Measurements from ENCODE around the gene KCNK1.

Gene KCNK1

DNA sequence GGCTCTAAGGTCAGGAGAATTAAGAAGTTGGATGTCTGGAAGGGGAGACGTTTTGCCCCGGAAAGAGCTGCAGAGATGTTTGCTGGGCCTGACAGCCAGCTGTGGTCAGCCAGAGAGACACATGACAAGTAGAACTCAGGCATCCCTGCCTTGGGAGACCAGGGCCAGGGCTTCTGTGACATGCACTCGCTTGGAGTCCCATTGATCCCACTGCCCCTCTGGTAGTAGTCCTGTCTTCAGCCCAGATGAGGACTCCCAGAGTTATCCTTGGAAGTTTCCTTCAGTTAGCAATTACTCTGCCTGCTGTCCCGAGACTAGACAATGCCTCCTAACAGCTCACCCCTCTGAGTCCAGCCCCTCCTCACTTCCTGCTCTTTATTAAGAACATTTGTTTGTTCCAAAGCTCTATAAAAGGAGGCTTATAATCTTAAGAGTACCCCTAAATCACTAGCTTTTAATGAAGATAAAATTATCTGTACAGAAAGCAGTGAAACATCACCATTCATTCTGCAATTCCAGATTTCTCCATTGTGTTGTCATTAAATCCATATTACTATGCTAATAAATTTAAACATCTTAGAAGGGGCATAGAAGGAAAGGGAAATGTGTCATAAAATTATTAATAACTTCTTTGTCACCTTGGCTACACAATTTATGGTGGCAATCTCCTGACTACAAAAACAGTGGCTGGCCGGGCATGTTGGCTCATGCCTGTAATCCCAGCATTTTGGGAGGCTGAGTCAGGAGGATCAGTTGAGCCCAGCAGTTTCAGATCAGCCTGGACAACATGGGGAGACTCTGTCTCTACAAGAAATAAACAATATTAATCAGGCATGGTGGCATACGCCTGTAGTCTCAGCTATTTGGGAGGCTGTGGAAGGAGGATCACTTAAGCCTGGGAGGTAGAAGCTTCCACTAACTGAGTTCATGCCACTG is 94.2 kb downstream of the KCNK1 start:
- no peak for DNase-seq (ENCODE audit: low read depth in 1 of 2, low spot score in 1 of 2)
- Histone ChIP-seq H3K27ac (replicated peaks) (no peak overlapping the region), H3K27me3 (ENCODE audit: insufficient read depth, poor library complexity, severe bottlenecking) (peaks cover 1% of the 10 kb centered on the region), H3K4me3 (replicated peaks; ENCODE audit: insufficient read depth, low read length) (no peak overlapping the region)
- TF ChIP-seq GABPA (IDR thresholded peaks at IDR 0.05; ENCODE audit: low read depth), result no peak
- TF ChIP-seq, protein P1, sequence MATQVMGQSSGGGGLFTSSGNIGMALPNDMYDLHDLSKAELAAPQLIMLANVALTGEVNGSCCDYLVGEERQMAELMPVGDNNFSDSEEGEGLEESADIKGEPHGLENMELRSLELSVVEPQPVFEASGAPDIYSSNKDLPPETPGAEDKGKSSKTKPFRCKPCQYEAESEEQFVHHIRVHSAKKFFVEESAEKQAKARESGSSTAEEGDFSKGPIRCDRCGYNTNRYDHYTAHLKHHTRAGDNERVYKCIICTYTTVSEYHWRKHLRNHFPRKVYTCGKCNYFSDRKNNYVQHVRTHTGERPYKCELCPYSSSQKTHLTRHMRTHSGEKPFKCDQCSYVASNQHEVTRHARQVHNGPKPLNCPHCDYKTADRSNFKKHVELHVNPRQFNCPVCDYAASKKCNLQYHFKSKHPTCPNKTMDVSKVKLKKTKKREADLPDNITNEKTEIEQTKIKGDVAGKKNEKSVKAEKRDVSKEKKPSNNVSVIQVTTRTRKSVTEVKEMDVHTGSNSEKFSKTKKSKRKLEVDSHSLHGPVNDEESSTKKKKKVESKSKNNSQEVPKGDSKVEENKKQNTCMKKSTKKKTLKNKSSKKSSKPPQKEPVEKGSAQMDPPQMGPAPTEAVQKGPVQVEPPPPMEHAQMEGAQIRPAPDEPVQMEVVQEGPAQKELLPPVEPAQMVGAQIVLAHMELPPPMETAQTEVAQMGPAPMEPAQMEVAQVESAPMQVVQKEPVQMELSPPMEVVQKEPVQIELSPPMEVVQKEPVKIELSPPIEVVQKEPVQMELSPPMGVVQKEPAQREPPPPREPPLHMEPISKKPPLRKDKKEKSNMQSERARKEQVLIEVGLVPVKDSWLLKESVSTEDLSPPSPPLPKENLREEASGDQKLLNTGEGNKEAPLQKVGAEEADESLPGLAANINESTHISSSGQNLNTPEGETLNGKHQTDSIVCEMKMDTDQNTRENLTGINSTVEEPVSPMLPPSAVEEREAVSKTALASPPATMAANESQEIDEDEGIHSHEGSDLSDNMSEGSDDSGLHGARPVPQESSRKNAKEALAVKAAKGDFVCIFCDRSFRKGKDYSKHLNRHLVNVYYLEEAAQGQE (IDR thresholded peaks at IDR 0.05; ENCODE audit: insufficient replicate concordance, low read depth), result no peak
- no peak for TF ChIP-seq POLR2AphosphoS5 (IDR thresholded peaks at IDR 0.05; ENCODE audit: low read depth)
- no peak for TF ChIP-seq SPI1 (IDR thresholded peaks at IDR 0.05; ENCODE audit: borderline replicate concordance, low read depth)
- TF ChIP-seq, protein P2, sequence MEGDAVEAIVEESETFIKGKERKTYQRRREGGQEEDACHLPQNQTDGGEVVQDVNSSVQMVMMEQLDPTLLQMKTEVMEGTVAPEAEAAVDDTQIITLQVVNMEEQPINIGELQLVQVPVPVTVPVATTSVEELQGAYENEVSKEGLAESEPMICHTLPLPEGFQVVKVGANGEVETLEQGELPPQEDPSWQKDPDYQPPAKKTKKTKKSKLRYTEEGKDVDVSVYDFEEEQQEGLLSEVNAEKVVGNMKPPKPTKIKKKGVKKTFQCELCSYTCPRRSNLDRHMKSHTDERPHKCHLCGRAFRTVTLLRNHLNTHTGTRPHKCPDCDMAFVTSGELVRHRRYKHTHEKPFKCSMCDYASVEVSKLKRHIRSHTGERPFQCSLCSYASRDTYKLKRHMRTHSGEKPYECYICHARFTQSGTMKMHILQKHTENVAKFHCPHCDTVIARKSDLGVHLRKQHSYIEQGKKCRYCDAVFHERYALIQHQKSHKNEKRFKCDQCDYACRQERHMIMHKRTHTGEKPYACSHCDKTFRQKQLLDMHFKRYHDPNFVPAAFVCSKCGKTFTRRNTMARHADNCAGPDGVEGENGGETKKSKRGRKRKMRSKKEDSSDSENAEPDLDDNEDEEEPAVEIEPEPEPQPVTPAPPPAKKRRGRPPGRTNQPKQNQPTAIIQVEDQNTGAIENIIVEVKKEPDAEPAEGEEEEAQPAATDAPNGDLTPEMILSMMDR (IDR thresholded peaks at IDR 0.05; ENCODE audit: insufficient read depth, low read length), result no peak

GRCh38 chr1:233710031-233710430 is 96.1 kb downstream of the KCNK1 start:
- H3K27me3 ChIP-seq (ENCODE audit: insufficient read depth, poor library complexity, severe bottlenecking), result no peaks in the 10 kb centered on the region
- H3K4me3 ChIP-seq (replicated peaks; ENCODE audit: insufficient read depth, low read length), result no peak overlapping the region
- no peak overlapping the region for H3K27ac ChIP-seq (replicated peaks)
- TF ChIP-seq, protein P2 (IDR thresholded peaks at IDR 0.05; ENCODE audit: insufficient read depth, low read length), result no peak
- TF ChIP-seq GABPA (IDR thresholded peaks at IDR 0.05; ENCODE audit: low read depth) (no peak), POLR2AphosphoS5 (IDR thresholded peaks at IDR 0.05; ENCODE audit: low read depth) (no peak), SPI1 (IDR thresholded peaks at IDR 0.05; ENCODE audit: borderline replicate concordance, low read depth) (no peak)
- TF ChIP-seq, protein P1 (IDR thresholded peaks at IDR 0.05; ENCODE audit: insufficient replicate concordance, low read depth), result no peak
- DNase-seq (ENCODE audit: low read depth in 1 of 2, low spot score in 1 of 2), result no peak

DNA sequence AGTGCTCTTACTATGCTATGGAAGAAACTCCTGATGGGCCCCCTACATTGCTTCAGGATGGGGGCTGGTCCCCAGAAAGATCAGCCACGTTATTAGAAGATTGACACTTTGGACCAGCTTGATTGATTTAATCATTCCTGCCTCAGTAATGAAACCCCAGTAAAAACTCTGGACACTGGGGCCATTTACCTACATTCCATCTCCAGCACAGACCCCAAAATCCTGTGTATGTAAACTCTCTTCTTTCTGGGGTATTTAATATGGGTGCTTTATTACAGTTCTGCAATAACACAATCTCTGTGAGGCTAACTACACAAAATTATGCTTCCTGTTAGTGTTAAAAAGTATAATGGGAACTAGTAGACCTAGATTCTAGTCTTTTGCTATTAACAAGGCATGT is 96.6 kb downstream of the KCNK1 start:
- no peaks in the 10 kb centered on the region for H3K27me3 ChIP-seq (ENCODE audit: insufficient read depth, poor library complexity, severe bottlenecking)
- no peak for DNase-seq (ENCODE audit: low read depth in 1 of 2, low spot score in 1 of 2)
- H3K4me3 ChIP-seq (replicated peaks; ENCODE audit: insufficient read depth, low read length), result no peak overlapping the region
- no peak overlapping the region for H3K27ac ChIP-seq (replicated peaks)
- TF ChIP-seq GABPA (IDR thresholded peaks at IDR 0.05; ENCODE audit: low read depth) (no peak), POLR2AphosphoS5 (IDR thresholded peaks at IDR 0.05; ENCODE audit: low read depth) (no peak), SPI1 (IDR thresholded peaks at IDR 0.05; ENCODE audit: borderline replicate concordance, low read depth) (no peak)
- TF ChIP-seq, protein P2 (IDR thresholded peaks at IDR 0.05; ENCODE audit: insufficient read depth, low read length), result no peak
- TF ChIP-seq, protein P1 (IDR thresholded peaks at IDR 0.05; ENCODE audit: insufficient replicate concordance, low read depth), result no peak

All from HL-60 (cell line).